GM23338 (cell line): ENCODE results near the gene LGALS7. TPM values are rescaled to one million over a fixed set of nuclear protein-coding genes. Genes with fewer than 3 reads are reported as not detected.

Experiments used
- ATAC-seq: fragments of 200-7000 bp; cut with Tn5 transposase; 3 replicates; pipeline ENCODE4 v1.9.1; 2020
- DNase-seq: peaks from one replicate; pipeline ENCODE4 v3.0.0-alpha.2; 2015; ENCODE audit warnings: low spot score
- H2AFZ ChIP-seq: fragments of 200-600 bp; sonication (generic); 2 replicates; pipeline ENCODE4 v1.8.0; 2016; ENCODE audit warnings: antibody characterized with exemption, mild to moderate bottlenecking, moderate library complexity
- H3F3A ChIP-seq: fragments of 200-600 bp; sonication (generic); replicated peaks from 2 replicates; pipeline ENCODE4 v1.8.0; 2017; ENCODE audit warnings: antibody characterized with exemption, mixed run types, low read depth
- H3K27ac ChIP-seq: fragments of 200-600 bp; sonication (generic); 2 replicates; pipeline ENCODE4 v1.6.1; 2016; ENCODE audit warnings: low read depth
- H3K27me3 ChIP-seq: fragments of 200-600 bp; sonication (generic); 2 replicates; pipeline ENCODE4 v1.8.0; 2016; ENCODE audit warnings: mild to moderate bottlenecking, mixed run types, moderate library complexity; ENCODE audit not compliant: insufficient read depth
- H3K36me3 ChIP-seq: fragments of 200-600 bp; sonication (generic); 2 replicates; pipeline ENCODE4 v1.8.0; 2016; ENCODE audit warnings: mild to moderate bottlenecking; ENCODE audit not compliant: insufficient read depth
- H3K4me1 ChIP-seq: fragments of 200-600 bp; sonication (generic); 2 replicates; pipeline ENCODE4 v1.8.0; 2016; ENCODE audit warnings: mild to moderate bottlenecking, moderate library complexity; ENCODE audit not compliant: insufficient read depth
- H3K4me2 ChIP-seq: fragments of 200-600 bp; sonication (generic); 2 replicates; pipeline ENCODE4 v1.7.1; 2017; ENCODE audit warnings: mixed run types
- H3K4me3 ChIP-seq: fragments of 200-600 bp; sonication (generic); 2 replicates; pipeline ENCODE4 v1.6.1; 2016; ENCODE audit warnings: mixed run types
- H3K79me2 ChIP-seq: fragments of 200-600 bp; sonication (generic); replicated peaks from 2 replicates; pipeline ENCODE4 v1.8.0; 2017; ENCODE audit warnings: mild to moderate bottlenecking; ENCODE audit not compliant: insufficient read depth
- H3K9me2 ChIP-seq: fragments of 200-600 bp; sonication (generic); 2 replicates; pipeline ENCODE4 v1.8.0; 2017; ENCODE audit not compliant: insufficient read depth
- H4K20me1 ChIP-seq: fragments of 200-600 bp; sonication (generic); replicated peaks from 2 replicates; pipeline ENCODE4 v1.8.0; 2017; ENCODE audit warnings: mild to moderate bottlenecking; ENCODE audit not compliant: insufficient read depth
- H3K27ac Mint-ChIP-seq: 2 replicates; pipeline ENCODE4 v1.8.0; 2020; ENCODE audit warnings: inconsistent platforms, mild to moderate bottlenecking, moderate library complexity, mixed read lengths
- H3K27me3 Mint-ChIP-seq: 3 replicates; pipeline ENCODE4 v1.8.0; 2022; ENCODE audit warnings: low read depth, mild to moderate bottlenecking, moderate library complexity, mixed read lengths, inconsistent platforms; ENCODE audit not compliant: insufficient read depth, poor library complexity
- H3K36me3 Mint-ChIP-seq: 3 replicates; pipeline ENCODE4 v1.8.0; 2021; ENCODE audit warnings: low read depth, mild to moderate bottlenecking, inconsistent platforms, moderate library complexity, mixed read lengths
- H3K4me1 Mint-ChIP-seq: 3 replicates; pipeline ENCODE4 v1.8.0; 2020; ENCODE audit warnings: mild to moderate bottlenecking, inconsistent platforms, mixed read lengths
- H3K4me3 Mint-ChIP-seq: 3 replicates; pipeline ENCODE4 v1.8.0; 2021; ENCODE audit warnings: moderate library complexity, mild to moderate bottlenecking, inconsistent platforms, mixed read lengths
- H3K9me3 Mint-ChIP-seq: 3 replicates; pipeline ENCODE4 v1.8.0; 2020; ENCODE audit warnings: moderate library complexity, mild to moderate bottlenecking, inconsistent platforms, mixed read lengths
- CREB1 ChIP-seq: fragments of 250-450 bp; sonication (Bioruptor Pico); IDR thresholded peaks from 2 replicates; pipeline ENCODE4 v1.5.0; 2020; ENCODE audit warnings: low read depth, mild to moderate bottlenecking, moderate library complexity
- CTCF ChIP-seq, 2 experiments: fragments of 200-600 bp in 1 of 2; sonication (generic) in 1 of 2; conservative IDR thresholded peaks; 2 replicates each; pipeline versions ENCODE4 v1.5.1 to v1.6.1; 2016 to 2017; ENCODE audit warnings: antibody characterized with exemption in 2 of 2, low read depth in 2 of 2, mild to moderate bottlenecking in 2 of 2, moderate library complexity in 1 of 2
- EZH2 ChIP-seq: fragments of 200-600 bp; sonication (generic); IDR thresholded peaks from one replicate; pipeline ENCODE4 v1.8.0; 2017; ENCODE audit warnings: antibody characterized with exemption, mild to moderate bottlenecking, low read depth; ENCODE audit not compliant: unreplicated experiment
- NANOG ChIP-seq: IDR thresholded peaks from 2 replicates; pipeline ENCODE4 v1.6.1; 2016; ENCODE audit warnings: antibody characterized with exemption, borderline replicate concordance
- POLR2AphosphoS5 ChIP-seq: IDR thresholded peaks from 2 replicates; pipeline ENCODE4 v1.6.1; 2016; ENCODE audit warnings: antibody characterized with exemption, low read depth
- REST ChIP-seq: IDR thresholded peaks from one replicate; pipeline ENCODE4 v1.6.1; 2018; ENCODE audit warnings: antibody characterized with exemption; ENCODE audit not compliant: unreplicated experiment
- polyA plus RNA-seq: library from polyadenylated mRNA; unstranded; fragments of >200 nt; fragmentation: Nextera tagmentation; extraction: Ambion mirVana; gene quantifications from 2 replicates; pipeline ENCODE4 v1.2.1, GENCODE V29; 2016
- total RNA-seq: library from RNA; depleted of rRNA; stranded (reverse); fragments of >200 nt; shearing (Covaris generic); gene quantifications from 2 replicates; pipeline ENCODE4 v1.2.3, GENCODE V29; 2014
- TF ChIP-seq, protein P1 (sequence below): fragments of 250-450 bp; sonication (Bioruptor Pico); IDR thresholded peaks from 2 replicates; pipeline ENCODE4 v1.5.0; 2020; ENCODE audit warnings: mild to moderate bottlenecking, moderate library complexity

The LGALS7 gene
- total and polyA plus RNA-seq, 2 experiments from 2014 or later = 1.6 TPM; not detected in 1

DNA sequence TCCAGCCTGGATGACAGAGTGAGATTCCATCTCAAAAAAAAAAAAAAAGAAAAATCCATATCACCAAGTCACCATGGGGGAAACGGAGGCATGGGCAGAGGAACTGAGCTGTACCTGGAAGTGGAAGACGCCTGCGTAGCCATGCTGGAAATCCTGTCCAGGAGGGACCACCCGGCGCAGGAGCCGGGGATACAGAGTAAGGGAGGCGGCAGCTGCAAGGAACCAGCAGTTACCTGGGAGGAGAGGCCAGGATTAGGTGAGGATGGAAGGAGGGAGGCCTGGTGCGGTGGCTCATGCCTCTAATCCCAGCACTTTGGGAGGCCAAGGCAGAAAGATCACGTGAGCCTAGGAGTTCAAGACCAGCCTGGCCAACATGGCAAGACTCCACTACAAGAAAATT is 31.0 kb downstream of the LGALS7 start (continued):
- no peak for TF ChIP-seq REST
- no peak for TF ChIP-seq CTCF (conservative IDR thresholded peaks at IDR 0.05; ENCODE audit: low read depth in 2 of 2)

GRCh38 chr19:38741670-38742069 is 31.6 kb downstream of the LGALS7 start:
- DNase-seq (no peak), ATAC-seq (no peak)
- no peaks in the 10 kb centered on the region for H3K36me3 ChIP-seq
- no peak overlapping the region for H2AFZ ChIP-seq
- H3K4me1 ChIP-seq = no peaks in the 10 kb centered on the region
- H3K4me3 ChIP-seq = no peak overlapping the region
- H3K4me1 Mint-ChIP-seq = peaks cover 5% of the 10 kb centered on the region
- peaks cover 27% of the 10 kb centered on the region for H3K27me3 Mint-ChIP-seq
- H3K9me3 Mint-ChIP-seq = no peaks in the 10 kb centered on the region; the same call in 1 of the 3 replicates
- peaks cover 10% of the 10 kb centered on the region for H3K27me3 ChIP-seq
- H3K79me2 ChIP-seq = no peaks in the 10 kb centered on the region
- peaks cover 4% of the 10 kb centered on the region; the same call in 1 of the 3 replicates for H3K36me3 Mint-ChIP-seq
- H3K27ac Mint-ChIP-seq = no peak overlapping the region
- no peaks in the 10 kb centered on the region for H3F3A ChIP-seq
- H3K27ac ChIP-seq = no peak overlapping the region
- no peaks in the 10 kb centered on the region for H3K9me2 ChIP-seq
- H3K4me3 Mint-ChIP-seq = no peak overlapping the region
- no peaks in the 10 kb centered on the region for H4K20me1 ChIP-seq
- H3K4me2 ChIP-seq = no peak overlapping the region
- no peak for TF ChIP-seq NANOG
- no peak for TF ChIP-seq EZH2

DNA sequence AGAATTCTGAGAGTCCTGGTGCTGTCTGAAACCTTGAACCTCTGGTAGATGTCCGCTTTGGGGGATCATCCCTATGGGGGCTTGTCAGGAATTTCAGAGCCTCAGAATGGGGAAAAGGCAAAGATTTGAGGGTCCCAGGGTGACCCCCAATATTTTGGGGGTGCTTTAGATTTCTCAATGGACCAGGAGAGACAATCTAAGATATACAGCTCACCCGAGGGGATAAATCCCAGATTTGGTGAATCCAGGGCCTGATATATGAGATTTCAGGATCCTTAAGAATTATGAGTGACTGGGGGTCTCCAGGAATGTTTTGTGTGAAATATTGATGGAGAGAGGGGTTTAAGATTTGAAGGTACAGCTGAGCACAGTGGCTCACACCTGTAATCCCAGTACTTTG is 32.4 kb downstream of the LGALS7 start:
- no peaks in the 10 kb centered on the region for H4K20me1 ChIP-seq
- TF ChIP-seq, protein P1, sequence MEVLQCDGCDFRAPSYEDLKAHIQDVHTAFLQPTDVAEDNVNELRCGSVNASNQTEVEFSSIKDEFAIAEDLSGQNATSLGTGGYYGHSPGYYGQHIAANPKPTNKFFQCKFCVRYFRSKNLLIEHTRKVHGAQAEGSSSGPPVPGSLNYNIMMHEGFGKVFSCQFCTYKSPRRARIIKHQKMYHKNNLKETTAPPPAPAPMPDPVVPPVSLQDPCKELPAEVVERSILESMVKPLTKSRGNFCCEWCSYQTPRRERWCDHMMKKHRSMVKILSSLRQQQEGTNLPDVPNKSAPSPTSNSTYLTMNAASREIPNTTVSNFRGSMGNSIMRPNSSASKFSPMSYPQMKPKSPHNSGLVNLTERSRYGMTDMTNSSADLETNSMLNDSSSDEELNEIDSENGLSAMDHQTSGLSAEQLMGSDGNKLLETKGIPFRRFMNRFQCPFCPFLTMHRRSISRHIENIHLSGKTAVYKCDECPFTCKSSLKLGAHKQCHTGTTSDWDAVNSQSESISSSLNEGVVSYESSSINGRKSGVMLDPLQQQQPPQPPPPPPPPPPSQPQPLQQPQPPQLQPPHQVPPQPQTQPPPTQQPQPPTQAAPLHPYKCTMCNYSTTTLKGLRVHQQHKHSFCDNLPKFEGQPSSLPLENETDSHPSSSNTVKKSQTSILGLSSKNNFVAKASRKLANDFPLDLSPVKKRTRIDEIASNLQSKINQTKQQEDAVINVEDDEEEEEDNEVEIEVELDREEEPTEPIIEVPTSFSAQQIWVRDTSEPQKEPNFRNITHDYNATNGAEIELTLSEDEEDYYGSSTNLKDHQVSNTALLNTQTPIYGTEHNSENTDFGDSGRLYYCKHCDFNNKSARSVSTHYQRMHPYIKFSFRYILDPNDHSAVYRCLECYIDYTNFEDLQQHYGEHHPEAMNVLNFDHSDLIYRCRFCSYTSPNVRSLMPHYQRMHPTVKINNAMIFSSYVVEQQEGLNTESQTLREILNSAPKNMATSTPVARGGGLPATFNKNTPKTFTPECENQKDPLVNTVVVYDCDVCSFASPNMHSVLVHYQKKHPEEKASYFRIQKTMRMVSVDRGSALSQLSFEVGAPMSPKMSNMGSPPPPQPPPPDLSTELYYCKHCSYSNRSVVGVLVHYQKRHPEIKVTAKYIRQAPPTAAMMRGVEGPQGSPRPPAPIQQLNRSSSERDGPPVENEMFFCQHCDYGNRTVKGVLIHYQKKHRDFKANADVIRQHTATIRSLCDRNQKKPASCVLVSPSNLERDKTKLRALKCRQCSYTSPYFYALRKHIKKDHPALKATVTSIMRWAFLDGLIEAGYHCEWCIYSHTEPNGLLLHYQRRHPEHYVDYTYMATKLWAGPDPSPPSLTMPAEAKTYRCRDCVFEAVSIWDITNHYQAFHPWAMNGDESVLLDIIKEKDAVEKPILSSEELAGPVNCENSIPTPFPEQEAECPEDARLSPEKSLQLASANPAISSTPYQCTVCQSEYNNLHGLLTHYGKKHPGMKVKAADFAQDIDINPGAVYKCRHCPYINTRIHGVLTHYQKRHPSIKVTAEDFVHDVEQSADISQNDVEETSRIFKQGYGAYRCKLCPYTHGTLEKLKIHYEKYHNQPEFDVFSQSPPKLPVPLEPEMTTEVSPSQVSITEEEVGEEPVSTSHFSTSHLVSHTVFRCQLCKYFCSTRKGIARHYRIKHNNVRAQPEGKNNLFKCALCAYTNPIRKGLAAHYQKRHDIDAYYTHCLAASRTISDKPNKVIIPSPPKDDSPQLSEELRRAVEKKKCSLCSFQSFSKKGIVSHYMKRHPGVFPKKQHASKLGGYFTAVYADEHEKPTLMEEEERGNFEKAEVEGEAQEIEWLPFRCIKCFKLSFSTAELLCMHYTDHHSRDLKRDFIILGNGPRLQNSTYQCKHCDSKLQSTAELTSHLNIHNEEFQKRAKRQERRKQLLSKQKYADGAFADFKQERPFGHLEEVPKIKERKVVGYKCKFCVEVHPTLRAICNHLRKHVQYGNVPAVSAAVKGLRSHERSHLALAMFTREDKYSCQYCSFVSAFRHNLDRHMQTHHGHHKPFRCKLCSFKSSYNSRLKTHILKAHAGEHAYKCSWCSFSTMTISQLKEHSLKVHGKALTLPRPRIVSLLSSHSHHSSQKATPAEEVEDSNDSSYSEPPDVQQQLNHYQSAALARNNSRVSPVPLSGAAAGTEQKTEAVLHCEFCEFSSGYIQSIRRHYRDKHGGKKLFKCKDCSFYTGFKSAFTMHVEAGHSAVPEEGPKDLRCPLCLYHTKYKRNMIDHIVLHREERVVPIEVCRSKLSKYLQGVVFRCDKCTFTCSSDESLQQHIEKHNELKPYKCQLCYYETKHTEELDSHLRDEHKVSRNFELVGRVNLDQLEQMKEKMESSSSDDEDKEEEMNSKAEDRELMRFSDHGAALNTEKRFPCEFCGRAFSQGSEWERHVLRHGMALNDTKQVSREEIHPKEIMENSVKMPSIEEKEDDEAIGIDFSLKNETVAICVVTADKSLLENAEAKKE = no peak
- TF ChIP-seq CREB1 (no peak), NANOG (no peak), POLR2AphosphoS5 (no peak)

More for the DNA sequence above, 32.4 kb downstream of the LGALS7 start:
- Mint-ChIP-seq H3K9me3 (no peaks in the 10 kb centered on the region; the same call in 1 of the 3 replicates), H3K27ac (no peak overlapping the region), H3K36me3 (peaks cover 4% of the 10 kb centered on the region; the same call in 1 of the 3 replicates), H3K27me3 (peaks cover 30% of the 10 kb centered on the region), H3K4me1 (peaks cover 5% of the 10 kb centered on the region), H3K4me3 (no peak overlapping the region)
- DNase-seq = no peak
- Histone ChIP-seq H3K79me2 (no peaks in the 10 kb centered on the region), H3K27me3 (peaks cover 10% of the 10 kb centered on the region), H3F3A (no peaks in the 10 kb centered on the region), H3K9me2 (no peaks in the 10 kb centered on the region), H3K4me2 (no peak overlapping the region), H3K36me3 (no peaks in the 10 kb centered on the region), H3K4me1 (no peaks in the 10 kb centered on the region), H3K4me3 (no peak overlapping the region), H3K27ac (no peak overlapping the region), H2AFZ (no peak overlapping the region)
- no peak for ATAC-seq
